GM21619 (cell line): ENCODE measurements around the gene FAM3A.

Experiments
- ATAC-seq: cut with Tn5 transposase; IDR thresholded peaks from one replicate; pipeline ENCODE4 v1.9.1; 2021; ENCODE audit not compliant: unreplicated experiment

The FAM3A gene

GRCh38 chrX:154534526-154535322 is 18.7 kb upstream of the FAM3A start:
- peak; percentile 66 for ATAC-seq

GRCh38 chrX:154532690-154533089 is 16.7 kb upstream of the FAM3A start:
- ATAC-seq: no peak

GRCh38 chrX:154531626-154532025 is 15.6 kb upstream of the FAM3A start:
- ATAC-seq: no peak

GRCh38 chrX:154530286-154530685 is 14.3 kb upstream of the FAM3A start:
- ATAC-seq: no peak

GRCh38 chrX:154529206-154529612 is 13.2 kb upstream of the FAM3A start:
- ATAC-seq: no peak

- ATAC-seq: peak; percentile 82
These were observed 11.1 kb upstream of the FAM3A start for GRCh38 chrX:154526901-154527675.

GRCh38 chrX:154525606-154526490 is 9.8 kb upstream of the FAM3A start:
- no peak for ATAC-seq

GRCh38 chrX:154519389-154519788 is 3.4 kb upstream of the FAM3A start:
- ATAC-seq: no peak

GRCh38 chrX:154517101-154517781 is 1.2 kb upstream of the FAM3A start:
- ATAC-seq: no peak

- ATAC-seq: no peak
These were observed 646 bp upstream of the FAM3A start for GRCh38 chrX:154516656-154517100.

GRCh38 chrX:154515090-154515965 is 704 bp downstream of the FAM3A start:
- no peak for ATAC-seq

GRCh38 chrX:154513716-154514115 is 2.3 kb downstream of the FAM3A start:
- ATAC-seq: no peak

GRCh38 chrX:154512879-154513553 is 3.0 kb downstream of the FAM3A start:
- ATAC-seq: no peak

- ATAC-seq: no peak
These were observed 4.3 kb downstream of the FAM3A start for GRCh38 chrX:154511761-154512160.

GRCh38 chrX:154509455-154509854 is 6.6 kb downstream of the FAM3A start:
- ATAC-seq: no peak

- ATAC-seq: no peak
These were observed 7.7 kb downstream of the FAM3A start for GRCh38 chrX:154508384-154508745.

- ATAC-seq: no peak
These were observed 8.2 kb downstream of the FAM3A start for GRCh38 chrX:154507673-154508383.

GRCh38 chrX:154506483-154507332 is 9.3 kb downstream of the FAM3A start:
- no peak for ATAC-seq
